Sigmoid colon (tissue), 4 donors: ENCODE measurements around the gene TTC19.

Experiments
- CTCF ChIP-seq, 4 experiments: fragments of 450-650 bp in 3 of 4; fragments of 200-600 bp in 1 of 4; IDR thresholded peaks; one replicate each; pipeline ENCODE4 v1.5.1; 2016 to 2019; ENCODE audit warnings: antibody characterized with exemption in 4 of 4, mild to moderate bottlenecking in 3 of 4, moderate library complexity in 2 of 4
- EP300 ChIP-seq, 4 donors: sonication (generic); formaldehyde crosslinking; IDR thresholded peaks; one replicate each; pipeline ENCODE4 v1.6.1; 2017; ENCODE audit warnings: antibody characterized with exemption in 4 of 4
- POLR2A ChIP-seq, 2 donors: fragments of 450-650 bp; IDR thresholded peaks; one replicate each; pipeline ENCODE4 v1.6.1; 2016; ENCODE audit warnings: antibody characterized with exemption in 2 of 2, mild to moderate bottlenecking in 2 of 2, moderate library complexity in 2 of 2
- POLR2AphosphoS5 ChIP-seq, 4 donors: sonication (generic); formaldehyde crosslinking; IDR thresholded peaks; one replicate each; pipeline ENCODE4 v1.6.1; 2017; ENCODE audit warnings: antibody characterized with exemption in 4 of 4

DNA sequence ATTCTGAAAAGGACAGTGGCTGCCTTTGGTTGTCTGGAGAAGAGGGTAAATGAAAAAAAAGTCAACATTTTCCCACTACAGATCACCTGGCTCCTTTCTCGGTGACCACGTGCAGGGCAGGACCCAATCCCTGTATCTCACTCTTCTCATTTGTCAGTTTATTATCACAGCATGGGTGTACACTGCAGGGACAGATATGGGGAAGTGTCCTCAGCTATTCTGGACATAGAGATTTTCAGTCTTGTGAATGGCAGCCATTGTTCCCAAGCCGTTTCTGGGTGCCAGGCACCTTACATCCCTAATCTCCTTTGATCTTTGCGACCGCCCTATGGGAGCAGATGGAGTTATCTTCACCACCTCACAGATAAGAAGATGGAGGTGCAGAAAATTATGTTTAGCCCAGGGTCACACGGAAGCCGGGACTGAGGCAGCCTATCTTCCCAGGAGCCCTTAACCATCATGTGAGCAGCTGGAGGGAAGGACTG, 47.5 kb upstream of the TTC19 start:
- TF ChIP-seq CTCF (IDR thresholded peaks at IDR 0.05), result no peak
- no peak for TF ChIP-seq EP300 (IDR thresholded peaks at IDR 0.05)
- TF ChIP-seq POLR2AphosphoS5 (IDR thresholded peaks at IDR 0.05), result no peak
- no peak for TF ChIP-seq POLR2A (IDR thresholded peaks at IDR 0.05)
